ENCODE measurements around the gene WDR31. TPM values are rescaled to one million over a fixed set of nuclear protein-coding genes. Genes with fewer than 3 reads are reported as not detected.

Gene WDR31
- polyA plus RNA-seq, 3 donors = 0.05 to 0.11 TPM; not detected in 1

- Histone ChIP-seq H3K9me3 (replicated peaks in 1 of 2; ENCODE audit: control insufficient read depth in 1 of 2, insufficient read depth in 1 of 2, low read length in 2 of 2) (no peaks in the 10 kb centered on the region), H3K4me2 (replicated peaks; ENCODE audit: extremely low read depth, low read length, poor library complexity, severe bottlenecking) (no peak overlapping the region), H3K36me3 (replicated peaks in 1 of 2; ENCODE audit: control insufficient read depth in 1 of 2, insufficient read depth in 2 of 2, low read length in 2 of 2) (no peaks in the 10 kb centered on the region), H3K4me1 (ENCODE audit: control insufficient read depth in 1 of 2, insufficient read depth in 2 of 2, low read length in 2 of 2) (peaks cover 11 to 16% of the 10 kb centered on the region in 2 donors), H3K4me3 (replicated peaks in 1 of 3; ENCODE audit: low read depth in 2 of 3, low read length in 3 of 3) (no peak overlapping the region), H2AFZ (ENCODE audit: insufficient read depth, low read depth, low read length, poor library complexity, severe bottlenecking) (peak overlapping the region; percentile 68), H3K79me2 (ENCODE audit: insufficient read depth, low read length) (no peaks in the 10 kb centered on the region), H3K27me3 (ENCODE audit: control insufficient read depth in 2 of 2, insufficient read depth in 2 of 2, low read length in 2 of 2) (no peaks in the 10 kb centered on the region), H3K27ac (ENCODE audit: low read depth in 1 of 2, low read length in 2 of 2) (peak overlapping the region in 1 of 2 donors; percentile 70), H3K9ac (ENCODE audit: insufficient read depth, low read length, poor library complexity, severe bottlenecking) (no peak overlapping the region), H4K20me1 (ENCODE audit: insufficient read depth, low read length) (no peaks in the 10 kb centered on the region)
- TF ChIP-seq CTCF (IDR thresholded peaks at IDR 0.05) = no peak
- Mint-ChIP-seq H3K27ac (peak overlapping the region in 3 of 7 donors; percentile 34 to 86 (median 73)), H3K4me1 (peaks cover 16% of the 10 kb centered on the region), H3K27me3 (ENCODE audit: low read depth in 3 of 3) (peaks cover 0 to 3% (median 0%) of the 10 kb centered on the region in 3 donors), H3K9me3 (no peaks in the 10 kb centered on the region), H3K4me3 (no peak overlapping the region), H3K36me3 (no peaks in the 10 kb centered on the region)
- DNase-seq = no peak
- no CpG with 5 or more reads among the region's 1 CpG for WGBS (ENCODE audit: insufficient coverage)
- intact Hi-C loops (cut with micrococcal nuclease) = no loop called here
Measured at GRCh38 chr9:113364951-113365350, 24.9 kb upstream of the WDR31 start.

- no peak overlapping the region for H3K9ac ChIP-seq (ENCODE audit: insufficient read depth, low read length, poor library complexity, severe bottlenecking)
- Mint-ChIP-seq H3K4me1 (peaks cover 16% of the 10 kb centered on the region), H3K27me3 (ENCODE audit: low read depth in 3 of 3) (peaks cover 0 to 3% (median 0%) of the 10 kb centered on the region in 3 donors), H3K36me3 (no peaks in the 10 kb centered on the region), H3K9me3 (no peaks in the 10 kb centered on the region), H3K4me3 (no peak overlapping the region), H3K27ac (no peak overlapping the region)
- no peak for DNase-seq
- intact Hi-C loops (cut with micrococcal nuclease) = no loop called here
- no peak overlapping the region for H3K4me2 ChIP-seq (replicated peaks; ENCODE audit: extremely low read depth, low read length, poor library complexity, severe bottlenecking)
- WGBS (ENCODE audit: insufficient coverage) = 100% methylated on average over 2 of the region's 3 CpGs
- H3K4me3 ChIP-seq (replicated peaks in 1 of 3; ENCODE audit: low read depth in 2 of 3, low read length in 3 of 3) = no peak overlapping the region
- H2AFZ ChIP-seq (ENCODE audit: insufficient read depth, low read depth, low read length, poor library complexity, severe bottlenecking) = no peak overlapping the region
- no peaks in the 10 kb centered on the region for H3K36me3 ChIP-seq (replicated peaks in 1 of 2; ENCODE audit: control insufficient read depth in 1 of 2, insufficient read depth in 2 of 2, low read length in 2 of 2)
- H3K27ac ChIP-seq (ENCODE audit: low read depth in 1 of 2, low read length in 2 of 2) = no peak overlapping the region
- H3K9me3 ChIP-seq (replicated peaks in 1 of 2; ENCODE audit: control insufficient read depth in 1 of 2, insufficient read depth in 1 of 2, low read length in 2 of 2) = no peaks in the 10 kb centered on the region
- H4K20me1 ChIP-seq (ENCODE audit: insufficient read depth, low read length) = no peaks in the 10 kb centered on the region
- H3K4me1 ChIP-seq (ENCODE audit: control insufficient read depth in 1 of 2, insufficient read depth in 2 of 2, low read length in 2 of 2) = peaks cover 11 to 16% of the 10 kb centered on the region in 2 donors
- no peaks in the 10 kb centered on the region for H3K27me3 ChIP-seq (ENCODE audit: control insufficient read depth in 2 of 2, insufficient read depth in 2 of 2, low read length in 2 of 2)
- H3K79me2 ChIP-seq (ENCODE audit: insufficient read depth, low read length) = no peaks in the 10 kb centered on the region
- TF ChIP-seq CTCF (IDR thresholded peaks at IDR 0.05) = no peak
Measured at GRCh38 chr9:113363336-113363735, 23.3 kb upstream of the WDR31 start.

Data from CD14-positive monocyte (primary cell).